HFFc6 (cell line): ENCODE measurements around the gene RANGAP1. TPM values are rescaled to one million over a fixed set of nuclear protein-coding genes. Genes with fewer than 3 reads are reported as not detected.
"Not testable (repeated sequence)": the region's sequence is repeated elsewhere in the genome, so short reads cannot be mapped to it uniquely, and the experiment has no call there.

ENCODE experiments used
- DNase-seq: peaks from one replicate; pipeline ENCODE4 v3.0.0-alpha.2; 2018
- H3K27ac Mint-ChIP-seq: 2 replicates; pipeline ENCODE4 v1.8.0; 2020; ENCODE audit warnings: mild to moderate bottlenecking, mixed read lengths
- H3K27me3 Mint-ChIP-seq: 2 replicates; pipeline ENCODE4 v1.8.0; 2021; ENCODE audit warnings: mild to moderate bottlenecking, moderate library complexity, mixed read lengths; ENCODE audit not compliant: insufficient read depth
- H3K36me3 Mint-ChIP-seq: 2 replicates; pipeline ENCODE4 v1.8.0; 2021; ENCODE audit warnings: low read depth, mixed read lengths
- H3K4me1 Mint-ChIP-seq: 2 replicates; pipeline ENCODE4 v1.8.0; 2020; ENCODE audit warnings: low read depth, mixed read lengths
- H3K4me3 Mint-ChIP-seq: 2 replicates; pipeline ENCODE4 v1.8.0; 2020; ENCODE audit warnings: mild to moderate bottlenecking, moderate library complexity, mixed read lengths
- H3K9me3 Mint-ChIP-seq: 2 replicates; pipeline ENCODE4 v1.8.0; 2020; ENCODE audit warnings: mild to moderate bottlenecking, mixed read lengths
- CTCF ChIP-seq: fragments of 200-600 bp; sonication (generic); IDR thresholded peaks from 2 replicates; pipeline ENCODE4 v1.5.0; 2021; ENCODE audit warnings: antibody characterized with exemption, mild to moderate bottlenecking
- total RNA-seq, 6 experiments: library from RNA; stranded (reverse); fragmentation: NEBNext Ultra II Directional; extraction: Animal tissue kit (Norgen Biotek cat#: 25700); gene quantifications; 2 replicates in 1 of 6; 3 replicates in 5 of 6; pipeline ENCODE4 v1.2.3, GENCODE V29; 2021

RANGAP1 gene
- total RNA-seq, 6 experiments from 2014 or later = 215 to 249 (median 227) TPM

- no peak overlapping the region for H3K27ac Mint-ChIP-seq
Measured at GRCh38 chr22:41296826-41297667, 11.1 kb upstream of the RANGAP1 start.

GRCh38 chr22:41294816-41295215 is 8.8 kb upstream of the RANGAP1 start:
- not testable (repeated sequence) for DNase-seq, H3K27ac Mint-ChIP-seq, H3K27me3 Mint-ChIP-seq, H3K36me3 Mint-ChIP-seq, H3K4me3 Mint-ChIP-seq, H3K9me3 Mint-ChIP-seq
- H3K4me1 Mint-ChIP-seq = peaks cover 16% of the 10 kb centered on the region

More at GRCh38 chr22:41296826-41297667, 11.1 kb upstream of the RANGAP1 start:
- no peak for TF ChIP-seq CTCF
- Mint-ChIP-seq H3K4me1 (peaks cover 8% of the 10 kb centered on the region), H3K4me3 (no peak overlapping the region), H3K9me3 (no peaks in the 10 kb centered on the region), H3K27me3 (no peaks in the 10 kb centered on the region), H3K36me3 (peaks cover 4% of the 10 kb centered on the region; the same call in 1 of the 2 replicates)
- DNase-seq = no peak

GRCh38 chr22:41290262-41291221 is 4.6 kb upstream of the RANGAP1 start:
- no peak for TF ChIP-seq CTCF
- Mint-ChIP-seq H3K4me3 (peak overlapping the region; percentile 59), H3K9me3 (no peaks in the 10 kb centered on the region), H3K27ac (peak overlapping the region; percentile 92), H3K27me3 (no peaks in the 10 kb centered on the region), H3K4me1 (peaks cover 50% of the 10 kb centered on the region), H3K36me3 (peaks cover 4% of the 10 kb centered on the region)
- peak; percentile 87 for DNase-seq

- Mint-ChIP-seq H3K9me3 (no peaks in the 10 kb centered on the region), H3K27me3 (no peaks in the 10 kb centered on the region; the same call in 1 of the 2 replicates), H3K4me3 (peak overlapping the region; percentile 51), H3K27ac (peak overlapping the region; percentile 92), H3K4me1 (peaks cover 57% of the 10 kb centered on the region), H3K36me3 (peaks cover 11% of the 10 kb centered on the region)
- DNase-seq = no peak
- no peak for TF ChIP-seq CTCF
Measured at GRCh38 chr22:41289671-41290070, 3.7 kb upstream of the RANGAP1 start.

DNA sequence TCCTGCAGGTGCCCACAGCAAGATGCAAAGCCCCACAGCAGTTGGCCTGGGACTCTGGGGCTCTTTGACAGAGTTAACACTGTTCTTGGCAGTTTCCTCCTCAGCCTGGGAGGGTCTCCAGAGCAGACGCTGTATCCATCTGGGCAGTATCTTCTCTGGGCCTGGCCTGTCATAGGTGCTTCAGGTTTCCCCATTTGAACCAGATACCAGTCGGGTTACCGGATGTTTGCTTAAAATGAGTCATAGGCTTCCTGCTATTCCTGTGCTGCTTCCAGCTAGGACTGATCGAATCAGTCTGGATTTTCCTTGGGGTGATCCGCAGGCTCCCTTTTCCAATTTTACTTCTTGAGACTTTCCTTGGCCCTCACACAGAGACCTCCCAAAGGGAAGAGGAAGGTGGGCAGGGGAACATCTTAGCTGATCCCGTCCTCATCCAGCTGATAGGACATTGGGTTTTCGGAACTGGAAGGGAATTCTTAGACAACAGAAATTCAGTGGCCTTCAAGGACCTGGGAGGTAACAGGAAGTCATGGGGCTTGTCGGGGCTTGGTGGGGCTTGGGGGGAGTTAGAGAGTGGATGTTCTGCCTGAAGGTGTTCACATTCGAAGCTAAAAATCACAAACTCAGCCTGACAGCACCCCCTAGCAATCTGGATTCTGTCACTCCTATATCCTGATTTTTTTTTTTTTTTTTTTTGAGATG is 2.4 kb upstream of the RANGAP1 start:
- DNase-seq = peak; percentile 76
- Mint-ChIP-seq H3K27me3 (no peaks in the 10 kb centered on the region; the same call in none of the 2 replicates), H3K4me3 (peak overlapping the region; percentile 80), H3K36me3 (peaks cover 17% of the 10 kb centered on the region), H3K4me1 (peaks cover 64% of the 10 kb centered on the region), H3K27ac (peak overlapping the region; percentile 92), H3K9me3 (no peaks in the 10 kb centered on the region)
- TF ChIP-seq CTCF = no peak
